M059J (cell line): Measurements from ENCODE around the gene PCDH11Y. TPM values are rescaled to one million over a fixed set of nuclear protein-coding genes. Genes with fewer than 3 reads are reported as not detected.
"Not testable (repeated sequence)": the region's sequence is repeated elsewhere in the genome, so short reads cannot be mapped to it uniquely, and the experiment has no call there.

Source experiments
- DNase-seq: peaks from one replicate; pipeline ENCODE4 v3.0.0-alpha.2; 2012; ENCODE audit warnings: low read depth
- total RNA-seq: library from RNA; depleted of rRNA; stranded (reverse); fragments of >200 nt; shearing (Covaris generic); gene quantifications from 2 replicates; pipeline ENCODE4 v1.2.3, GENCODE V29; 2014; rRNA removed

Gene PCDH11Y, protein sequence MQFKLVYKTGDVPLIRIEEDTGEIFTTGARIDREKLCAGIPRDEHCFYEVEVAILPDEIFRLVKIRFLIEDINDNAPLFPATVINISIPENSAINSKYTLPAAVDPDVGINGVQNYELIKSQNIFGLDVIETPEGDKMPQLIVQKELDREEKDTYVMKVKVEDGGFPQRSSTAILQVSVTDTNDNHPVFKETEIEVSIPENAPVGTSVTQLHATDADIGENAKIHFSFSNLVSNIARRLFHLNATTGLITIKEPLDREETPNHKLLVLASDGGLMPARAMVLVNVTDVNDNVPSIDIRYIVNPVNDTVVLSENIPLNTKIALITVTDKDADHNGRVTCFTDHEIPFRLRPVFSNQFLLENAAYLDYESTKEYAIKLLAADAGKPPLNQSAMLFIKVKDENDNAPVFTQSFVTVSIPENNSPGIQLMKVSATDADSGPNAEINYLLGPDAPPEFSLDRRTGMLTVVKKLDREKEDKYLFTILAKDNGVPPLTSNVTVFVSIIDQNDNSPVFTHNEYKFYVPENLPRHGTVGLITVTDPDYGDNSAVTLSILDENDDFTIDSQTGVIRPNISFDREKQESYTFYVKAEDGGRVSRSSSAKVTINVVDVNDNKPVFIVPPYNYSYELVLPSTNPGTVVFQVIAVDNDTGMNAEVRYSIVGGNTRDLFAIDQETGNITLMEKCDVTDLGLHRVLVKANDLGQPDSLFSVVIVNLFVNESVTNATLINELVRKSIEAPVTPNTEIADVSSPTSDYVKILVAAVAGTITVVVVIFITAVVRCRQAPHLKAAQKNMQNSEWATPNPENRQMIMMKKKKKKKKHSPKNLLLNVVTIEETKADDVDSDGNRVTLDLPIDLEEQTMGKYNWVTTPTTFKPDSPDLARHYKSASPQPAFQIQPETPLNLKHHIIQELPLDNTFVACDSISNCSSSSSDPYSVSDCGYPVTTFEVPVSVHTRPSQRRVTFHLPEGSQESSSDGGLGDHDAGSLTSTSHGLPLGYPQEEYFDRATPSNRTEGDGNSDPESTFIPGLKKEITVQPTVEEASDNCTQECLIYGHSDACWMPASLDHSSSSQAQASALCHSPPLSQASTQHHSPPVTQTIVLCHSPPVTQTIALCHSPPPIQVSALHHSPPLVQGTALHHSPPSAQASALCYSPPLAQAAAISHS (N-terminal part only)
- total RNA-seq = not detected in 2 replicates

DNA sequence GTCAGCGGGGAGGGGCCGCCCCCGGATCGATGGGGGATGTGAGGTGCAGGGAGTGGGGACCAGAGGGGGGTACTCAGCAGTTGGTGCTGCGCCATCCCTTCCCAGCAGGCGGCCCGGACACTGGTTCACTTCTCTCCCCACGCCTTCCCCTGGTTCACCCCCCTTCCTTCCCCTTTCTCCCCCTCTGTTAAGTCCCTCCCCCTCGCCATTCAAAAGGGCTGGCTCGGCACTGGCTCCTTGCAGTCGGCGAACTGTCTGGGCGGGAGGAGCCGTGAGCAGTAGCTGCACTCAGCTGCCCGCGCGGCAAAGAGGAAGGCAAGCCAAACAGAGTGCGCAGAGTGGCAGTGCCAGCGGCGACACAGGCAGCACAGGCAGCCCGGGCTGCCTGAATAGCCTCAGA, at the start of gene PCDH11Y:
TSS of gene PCDH11Y (plus strand) at position 240 of the 400 bp plus-strand sequence. CDS start 56,804 bp downstream, outside the sequence.
- not testable (repeated sequence) for DNase-seq

DNA sequence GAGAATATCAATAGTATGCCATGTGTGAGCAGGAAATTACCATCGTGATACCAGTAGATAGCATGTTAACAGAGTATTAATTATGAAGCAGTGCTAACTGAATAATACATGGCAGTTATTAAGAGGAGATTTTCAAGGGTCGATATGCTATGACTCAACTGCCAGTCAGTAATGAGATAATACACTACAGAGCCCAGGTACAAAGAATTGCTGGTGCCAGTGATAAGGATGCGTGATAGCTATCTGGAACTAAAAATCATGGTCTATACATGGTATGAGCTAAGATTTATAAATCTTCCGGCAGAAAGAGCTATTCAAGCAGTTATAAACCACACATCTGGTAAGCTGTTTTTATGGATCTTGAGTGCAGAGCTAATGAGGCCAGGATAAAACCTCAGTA, 32.2 kb upstream of the PCDH11Y start:
- DNase-seq = not testable (repeated sequence)

DNA sequence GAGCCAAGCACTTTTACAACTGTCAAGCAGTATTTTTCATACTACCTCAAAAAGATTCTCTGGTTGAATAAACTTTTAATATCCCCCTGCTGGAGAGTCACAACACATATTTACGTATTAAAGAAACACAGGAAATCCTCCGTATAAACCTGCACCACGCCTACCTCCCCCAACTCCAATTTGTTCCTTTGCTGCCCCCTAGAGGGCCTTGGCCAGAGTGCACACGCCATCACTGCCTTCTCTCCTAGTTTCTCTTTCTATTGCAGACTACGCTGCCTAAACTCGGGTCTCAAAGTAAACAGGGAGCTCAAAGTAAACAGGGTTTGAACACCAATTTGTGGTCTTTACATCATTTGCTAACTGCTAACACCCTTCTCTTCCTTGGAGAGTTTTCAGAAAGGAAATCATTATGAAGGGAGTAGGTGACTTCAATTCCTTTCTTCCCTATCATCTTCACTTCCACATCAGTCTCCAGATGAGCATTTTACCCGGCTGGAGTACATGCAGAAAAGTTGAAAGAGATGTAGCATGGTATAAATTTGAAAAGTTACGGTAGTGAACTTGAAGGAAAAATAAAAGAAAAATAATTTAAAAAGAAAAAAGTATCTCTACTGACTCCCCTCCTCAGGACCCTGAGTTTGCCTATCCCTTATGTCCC, 8.2 kb upstream of the PCDH11Y start:
- not testable (repeated sequence) for DNase-seq

DNA sequence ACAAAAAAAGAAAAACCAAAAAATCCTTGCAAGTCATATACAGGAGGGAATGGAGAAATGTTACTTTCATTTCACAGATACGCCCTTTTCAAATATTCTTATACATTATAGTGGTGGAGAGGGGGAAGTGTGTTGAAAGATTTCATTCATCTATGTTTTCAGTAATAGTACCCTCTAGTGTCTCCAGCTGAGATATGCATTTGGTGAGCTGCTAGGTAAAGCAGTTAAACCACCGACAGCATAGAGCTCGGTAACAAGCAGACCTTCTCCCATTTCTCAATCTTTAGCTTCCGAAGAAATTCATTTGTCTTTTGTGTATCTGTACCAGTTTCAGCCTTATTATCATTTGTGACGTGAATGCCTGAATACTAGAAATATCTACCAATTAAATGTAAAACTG, 5.2 kb upstream of the PCDH11Y start:
- DNase-seq = not testable (repeated sequence)

DNA sequence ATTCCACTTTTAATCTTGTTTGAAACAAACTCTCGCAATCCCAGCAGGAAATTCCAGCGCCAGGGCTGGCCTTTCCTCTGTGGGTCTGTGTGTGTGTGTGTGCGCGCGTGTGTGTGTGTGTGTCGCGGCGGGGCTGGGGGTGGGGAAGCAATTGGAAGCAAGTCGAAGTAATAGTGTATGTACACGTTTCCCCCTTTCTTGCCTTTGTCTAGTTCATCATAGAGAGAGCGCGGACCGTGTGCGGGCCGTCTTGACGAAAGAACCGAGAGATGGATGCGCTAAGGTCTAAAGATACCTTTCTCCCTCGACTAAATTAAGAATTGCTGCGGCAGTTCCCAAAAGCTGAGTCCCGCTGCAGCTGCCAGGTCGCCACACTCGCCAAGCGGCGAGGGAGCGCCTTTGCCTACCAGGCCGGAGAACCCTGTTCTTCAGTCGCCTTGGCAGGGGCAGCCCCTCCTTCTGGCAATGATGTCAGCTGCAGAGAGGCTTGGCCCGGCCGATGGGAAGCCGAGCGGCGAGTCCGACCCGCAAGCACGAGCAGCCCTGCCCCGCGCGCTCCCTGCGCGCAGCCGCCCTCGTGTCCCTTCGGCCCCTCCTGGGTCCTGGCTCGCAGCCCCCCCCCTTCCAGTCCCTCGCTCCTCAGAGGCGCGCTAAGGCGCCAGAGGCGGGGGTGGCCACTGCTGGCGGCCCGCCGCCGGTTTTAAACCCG, 2.5 kb downstream of the PCDH11Y start:
- not testable (repeated sequence) for DNase-seq

DNA sequence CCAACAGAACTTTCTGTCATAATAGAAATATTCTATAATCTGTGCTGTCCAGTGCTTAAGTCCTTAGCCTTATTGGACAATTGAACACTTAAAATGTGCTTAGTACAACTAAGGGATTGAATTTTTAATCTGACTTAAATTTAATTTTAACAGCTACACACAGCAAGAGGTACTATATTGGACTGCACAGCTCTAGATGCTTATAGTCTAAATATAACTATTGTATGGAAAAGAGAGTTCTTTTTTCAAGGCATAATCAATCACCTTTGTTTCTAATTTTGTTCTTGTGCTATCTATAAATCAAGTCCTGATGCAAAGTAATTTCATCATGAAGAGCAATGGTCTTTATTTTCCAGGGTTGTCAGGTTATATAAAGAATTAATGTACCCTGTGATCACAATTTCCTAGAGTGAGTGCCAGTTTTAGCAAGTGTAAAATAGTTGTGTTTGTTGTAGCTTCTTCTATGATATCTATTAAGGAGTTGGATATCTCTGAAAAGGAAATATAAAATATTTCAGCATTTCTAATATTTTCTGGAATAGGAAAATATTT, 39.0 kb downstream of the PCDH11Y start:
- not testable (repeated sequence) for DNase-seq

DNA sequence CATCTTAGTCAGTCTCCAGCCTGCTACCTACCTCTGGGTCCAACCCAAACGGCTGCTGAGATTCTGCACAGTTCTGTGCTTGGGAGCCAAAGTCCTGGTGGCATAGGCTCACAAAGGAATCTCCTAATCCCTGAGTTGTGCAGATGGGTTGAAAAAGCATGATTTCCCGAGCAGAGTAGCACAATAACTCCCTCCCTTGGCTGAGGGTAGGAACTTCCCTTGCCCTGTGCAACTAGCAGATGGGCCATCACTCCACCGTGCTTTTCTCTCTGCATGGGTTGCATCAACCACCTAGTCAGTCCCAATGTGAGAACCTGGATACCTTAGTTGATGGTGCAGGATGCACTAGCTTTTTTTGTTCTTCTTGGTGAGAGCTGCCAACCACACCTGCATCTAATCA, 82.9 kb downstream of the PCDH11Y start:
- not testable (repeated sequence) for DNase-seq

DNA sequence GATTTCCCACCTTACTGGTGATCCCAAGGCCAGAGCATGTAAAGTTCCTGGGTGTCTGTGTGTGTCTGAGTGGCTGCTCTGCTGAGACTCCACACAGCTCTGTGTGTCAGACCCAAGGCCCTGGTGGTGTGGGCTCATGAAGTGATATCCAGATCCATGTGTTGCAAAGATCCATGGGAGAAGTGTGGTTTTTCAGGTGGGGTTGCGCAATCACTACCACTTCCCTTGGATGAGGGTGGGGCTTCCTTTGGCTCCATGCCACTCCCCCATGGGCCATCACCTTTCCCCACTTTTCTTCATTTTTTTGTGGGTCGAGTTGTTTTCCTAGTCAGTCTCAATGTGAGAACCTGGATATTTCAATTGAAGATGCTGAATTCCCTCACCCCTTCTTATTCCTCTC, 182.9 kb downstream of the PCDH11Y start:
- not testable (repeated sequence) for DNase-seq

DNA sequence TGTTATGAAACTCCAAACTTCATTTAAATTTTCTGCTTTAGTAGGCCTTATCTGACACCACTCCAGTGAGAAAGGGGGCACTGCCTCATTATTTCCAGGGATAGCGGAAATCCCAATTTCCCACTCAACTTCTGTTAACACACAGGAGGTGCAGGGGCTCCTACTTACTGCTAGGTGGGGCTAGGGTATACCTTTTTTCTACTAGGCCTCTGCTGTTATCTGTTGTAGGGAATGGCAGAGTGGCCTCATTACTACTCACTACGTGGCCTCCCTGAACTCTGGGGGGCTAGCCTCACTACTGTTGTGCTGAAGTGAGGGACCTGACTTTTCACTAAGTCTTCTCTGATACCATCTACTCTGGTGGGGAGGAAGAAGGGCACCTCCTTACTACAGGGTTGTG, 215.0 kb downstream of the PCDH11Y start:
- DNase-seq = not testable (repeated sequence)

DNA sequence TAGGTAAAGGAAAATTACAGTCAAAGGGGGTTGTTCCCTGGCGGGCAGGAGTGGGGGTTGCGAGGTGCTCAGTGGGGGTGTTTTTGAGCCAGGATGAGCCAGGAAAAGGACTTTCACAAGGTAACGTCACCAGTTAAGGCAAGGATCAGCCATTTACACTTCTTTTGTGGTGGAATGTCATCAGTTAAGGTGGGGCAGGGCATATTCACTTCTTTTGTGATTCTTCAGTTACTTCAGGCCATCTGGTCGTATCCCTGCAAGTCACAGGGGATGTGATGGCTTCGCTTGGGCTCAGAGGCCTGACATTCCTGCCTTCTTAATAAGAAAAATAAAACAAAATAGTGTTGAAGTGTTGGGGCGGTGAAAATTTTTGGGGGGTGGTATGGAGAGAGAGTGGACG, 324.8 kb downstream of the PCDH11Y start:
- not testable (repeated sequence) for DNase-seq

DNA sequence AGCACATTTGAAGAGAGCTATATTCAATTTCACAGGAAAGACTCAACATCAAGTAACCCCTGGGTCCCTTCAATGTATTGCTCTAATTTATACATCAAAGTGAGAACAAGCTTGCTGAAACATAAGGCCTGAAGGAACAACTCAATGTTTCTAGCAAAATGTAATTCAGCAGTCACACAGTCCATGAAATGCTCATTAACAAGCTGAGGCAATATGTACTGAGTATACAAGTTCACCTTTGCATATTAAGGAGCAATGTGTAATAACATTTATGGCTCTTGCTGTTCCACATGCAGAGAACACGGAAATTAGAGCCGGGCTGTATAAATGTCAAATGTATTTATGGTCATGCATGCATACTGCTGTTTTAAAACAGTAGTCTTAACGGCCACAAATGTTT, 342.1 kb downstream of the PCDH11Y start:
- not testable (repeated sequence) for DNase-seq

DNA sequence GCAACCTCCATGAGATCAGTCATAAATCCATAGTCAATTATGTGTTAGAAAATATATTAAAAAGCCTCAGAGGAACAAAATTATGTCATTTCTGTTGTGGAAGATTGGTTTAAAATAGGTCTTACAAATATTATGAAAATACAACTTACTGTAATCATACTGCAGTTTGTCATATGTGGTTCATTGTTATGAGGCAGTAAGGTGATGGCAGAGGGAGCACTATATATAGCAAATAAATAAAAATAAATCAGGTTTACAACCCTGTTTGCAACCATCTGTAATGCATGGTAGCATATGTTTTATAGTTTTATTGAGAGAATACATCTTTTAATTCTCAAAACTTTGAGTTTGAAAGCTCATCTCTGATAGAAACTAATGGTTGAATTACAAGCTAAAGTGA, 543.6 kb downstream of the PCDH11Y start:
- not testable (repeated sequence) for DNase-seq

DNA sequence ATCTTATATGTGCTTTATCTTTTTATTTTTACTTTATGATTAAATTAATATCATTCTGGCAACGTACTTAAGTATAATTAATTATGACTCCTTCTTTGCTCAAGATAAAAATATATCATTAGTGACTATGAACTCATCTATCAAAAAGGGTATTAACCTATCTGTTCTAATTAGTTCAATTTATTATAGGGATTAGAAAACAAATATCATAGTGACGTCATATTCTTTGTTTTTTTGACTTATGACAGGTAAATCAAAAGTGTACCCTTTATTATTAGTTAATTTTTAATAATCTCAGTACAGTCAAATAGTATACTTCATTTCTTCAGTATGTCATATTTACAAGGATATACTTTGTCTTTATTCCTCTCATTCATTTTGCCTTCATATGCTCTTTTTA, 638.5 kb downstream of the PCDH11Y start:
- DNase-seq = not testable (repeated sequence)

DNA sequence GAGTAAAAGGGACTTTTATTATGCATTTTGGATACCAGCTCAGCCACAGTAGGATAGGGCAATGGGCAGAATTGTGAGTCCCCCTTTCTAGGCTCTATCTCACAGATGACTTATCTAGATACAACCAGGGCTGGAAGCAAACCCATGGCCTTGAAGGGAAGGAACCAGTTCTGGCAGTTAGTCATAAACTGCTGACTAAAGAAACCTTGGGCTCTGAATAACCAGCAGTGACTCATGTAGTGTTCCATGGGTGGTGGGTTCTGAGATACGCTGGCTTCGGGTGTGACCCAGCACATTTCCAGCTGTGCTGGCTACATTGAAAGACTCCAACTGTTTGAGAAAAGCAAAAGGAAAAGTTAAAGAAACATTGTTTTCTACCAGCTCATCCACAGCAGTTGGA, 679.2 kb downstream of the PCDH11Y start:
- DNase-seq = not testable (repeated sequence)

DNA sequence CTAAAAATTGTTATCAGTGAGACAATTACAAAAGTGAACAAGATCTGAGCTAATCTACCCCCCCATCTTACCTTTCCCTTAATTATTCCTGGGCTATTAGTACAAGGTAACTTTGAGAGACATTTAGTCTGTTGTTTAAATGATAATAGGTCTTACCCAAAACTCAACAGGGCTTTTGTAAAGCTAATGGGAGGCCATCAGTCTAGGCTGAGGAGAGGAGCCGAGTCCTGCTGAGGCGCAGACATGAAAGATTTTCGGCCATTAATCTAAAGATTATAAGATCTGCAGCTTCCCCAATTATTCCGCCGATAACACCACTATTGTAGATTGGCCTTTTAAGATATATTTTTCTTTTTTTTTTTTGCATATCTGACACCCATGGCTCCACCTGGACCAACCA, 708.6 kb downstream of the PCDH11Y start:
- DNase-seq = not testable (repeated sequence)

DNA sequence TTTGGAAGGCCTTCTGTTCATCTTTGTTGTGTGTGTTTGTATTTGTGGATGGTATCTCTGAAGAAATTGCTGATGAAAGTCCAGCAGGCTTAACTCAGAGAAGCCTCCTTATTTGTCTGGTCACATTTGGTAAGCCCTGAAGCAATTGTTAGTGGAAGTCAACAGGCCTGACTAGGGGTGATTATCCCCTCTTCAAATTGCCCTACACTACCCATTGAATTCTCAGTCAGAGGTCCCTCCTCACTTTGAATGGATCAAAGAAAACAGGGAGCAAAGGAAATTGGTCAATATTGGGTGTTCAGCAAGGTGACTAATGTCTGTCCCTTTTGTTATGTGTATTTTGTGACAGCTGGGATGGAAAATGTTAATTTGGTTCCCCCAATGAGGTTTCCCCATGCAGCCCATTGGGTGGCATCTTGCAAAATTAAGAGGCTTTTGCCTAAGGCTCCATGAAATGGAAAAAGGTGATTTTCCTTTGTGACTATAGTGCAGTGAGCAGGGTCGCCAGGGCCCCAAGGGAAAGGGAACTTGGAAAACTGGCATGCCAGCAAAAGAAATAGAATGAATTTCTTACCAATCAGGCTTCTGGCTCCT, 709.8 kb downstream of the PCDH11Y start:
- DNase-seq = not testable (repeated sequence)

DNA sequence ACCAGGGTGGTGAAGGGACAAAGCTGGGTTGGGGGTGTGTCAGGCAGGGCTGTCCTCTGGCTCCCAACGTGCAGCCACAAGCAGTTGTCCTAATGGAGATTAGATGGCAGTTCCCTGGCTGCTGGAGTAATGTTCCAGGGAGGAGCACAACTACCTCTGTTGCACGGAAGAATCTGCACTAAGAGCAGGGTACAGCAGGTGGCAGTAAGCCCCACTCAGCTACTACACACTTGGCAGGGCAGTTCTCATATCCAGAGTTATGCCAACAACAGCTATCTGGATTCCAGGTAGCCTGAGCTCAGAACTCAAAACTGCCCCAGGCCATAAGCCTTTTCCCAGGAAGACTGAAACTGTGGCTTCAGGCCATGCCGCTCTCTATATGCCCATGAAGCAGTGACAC, 761.3 kb downstream of the PCDH11Y start:
- DNase-seq = not testable (repeated sequence)

DNA sequence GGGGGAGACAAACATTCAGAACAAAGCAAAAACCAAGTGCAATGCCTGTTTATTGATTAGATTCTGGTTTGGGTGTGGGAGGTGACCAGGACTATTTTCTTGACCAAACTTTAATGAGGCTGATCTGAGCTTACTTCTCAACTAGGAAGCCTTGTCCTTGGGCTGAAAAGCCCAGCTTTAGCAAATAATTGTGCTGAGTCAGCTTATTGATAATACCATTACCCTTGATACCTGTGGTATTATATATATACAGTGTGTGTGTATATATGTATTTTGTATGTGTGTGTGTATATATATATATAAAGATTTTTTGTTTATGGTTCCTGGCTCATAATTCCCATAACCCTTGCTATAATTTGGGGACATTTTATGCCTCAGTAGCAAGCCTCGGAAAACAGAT, 776.4 kb downstream of the PCDH11Y start:
- not testable (repeated sequence) for DNase-seq
